GM19463 (cell line): ENCODE measurements around the gene TINCR.
"Not testable (repeated sequence)": the region's sequence is repeated elsewhere in the genome, so short reads cannot be mapped to it uniquely, and the experiment has no call there.

Experiments used
- ATAC-seq: cut with Tn5 transposase; IDR thresholded peaks from one replicate; pipeline ENCODE4 v1.9.1; 2021; ENCODE audit warnings: mild to moderate bottlenecking, moderate library complexity; ENCODE audit not compliant: unreplicated experiment

Gene TINCR

DNA sequence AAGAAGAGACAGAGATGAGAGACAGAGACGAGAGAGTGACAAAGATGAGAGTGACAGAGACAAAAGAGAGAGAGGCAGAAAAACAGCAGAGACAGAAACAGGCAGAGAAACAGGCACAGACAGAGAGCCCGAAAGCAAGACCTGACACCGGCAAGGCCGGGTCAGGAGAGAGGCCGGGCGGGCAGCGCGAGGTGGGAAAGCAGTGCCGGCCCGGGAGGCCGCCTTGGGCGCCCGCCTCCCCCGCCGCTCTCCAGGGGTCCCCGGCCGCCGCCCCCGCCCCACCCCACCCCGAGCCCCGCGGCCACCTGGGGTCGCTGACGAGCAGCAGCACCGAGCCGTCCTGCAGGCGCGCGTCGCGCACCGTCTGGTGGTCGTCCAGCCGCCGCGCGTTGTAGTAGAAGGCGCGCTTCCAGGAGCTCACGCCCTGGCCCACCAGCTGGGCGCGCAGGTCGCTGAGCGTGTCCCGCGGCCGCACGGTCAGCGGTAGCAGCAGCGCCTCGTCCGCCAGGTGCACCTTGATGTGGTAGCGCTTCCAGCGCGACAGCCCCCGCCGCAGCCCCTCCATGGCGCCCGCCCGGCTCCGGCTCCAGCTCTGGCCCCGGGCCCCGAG lies at the start of gene TINCR:
Gene TINCR (minus strand): TSS at position 594 of the 610 bp plus-strand sequence.
- no peak for ATAC-seq

DNA sequence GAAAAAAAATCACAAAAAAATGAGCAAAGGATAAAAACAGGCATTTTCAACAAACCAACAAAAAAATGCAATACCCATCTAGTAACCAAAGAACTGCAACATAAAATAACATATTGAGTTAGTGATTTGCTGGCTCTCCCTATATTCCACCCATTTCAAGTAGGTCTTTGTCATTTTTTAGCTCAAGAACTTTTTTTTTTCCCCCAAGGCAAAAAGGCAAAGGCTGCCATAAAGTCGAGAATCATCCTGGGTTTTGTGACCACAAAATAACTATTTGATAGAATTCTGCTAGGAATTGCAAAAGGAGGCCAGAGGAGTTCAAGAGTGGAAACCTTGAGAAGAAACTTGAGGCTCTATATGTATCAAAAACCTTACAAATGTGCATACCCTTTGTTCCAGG lies 49.3 kb upstream of the TINCR start:
- ATAC-seq, result no peak

DNA sequence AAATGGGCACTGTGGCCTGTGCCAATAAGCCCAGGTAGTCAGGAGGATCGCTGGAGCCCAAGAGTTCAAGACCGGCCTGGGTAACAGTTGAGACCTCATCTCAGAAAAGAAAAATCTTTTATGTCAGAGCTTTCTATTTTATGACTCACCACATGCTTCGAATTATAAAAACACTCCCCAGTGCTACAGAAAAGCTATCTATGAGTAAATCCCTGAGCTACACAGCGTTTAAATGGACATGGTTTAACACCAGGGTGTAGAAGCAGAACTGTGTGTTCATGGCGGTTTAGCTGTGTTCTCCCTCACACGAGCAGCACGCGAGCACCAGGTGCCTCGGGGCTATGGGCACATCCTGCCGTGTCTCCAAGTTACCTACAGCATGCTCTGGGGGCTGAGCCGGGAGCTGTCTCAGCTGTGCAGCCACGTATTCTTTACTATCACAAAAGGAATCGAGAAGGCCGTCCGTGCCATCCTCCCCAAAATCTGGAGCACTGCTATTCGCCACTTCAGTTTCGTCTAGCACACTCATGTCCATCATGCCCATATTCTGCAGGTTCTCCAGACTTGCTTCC lies 48.1 kb upstream of the TINCR start:
- no peak for ATAC-seq

DNA sequence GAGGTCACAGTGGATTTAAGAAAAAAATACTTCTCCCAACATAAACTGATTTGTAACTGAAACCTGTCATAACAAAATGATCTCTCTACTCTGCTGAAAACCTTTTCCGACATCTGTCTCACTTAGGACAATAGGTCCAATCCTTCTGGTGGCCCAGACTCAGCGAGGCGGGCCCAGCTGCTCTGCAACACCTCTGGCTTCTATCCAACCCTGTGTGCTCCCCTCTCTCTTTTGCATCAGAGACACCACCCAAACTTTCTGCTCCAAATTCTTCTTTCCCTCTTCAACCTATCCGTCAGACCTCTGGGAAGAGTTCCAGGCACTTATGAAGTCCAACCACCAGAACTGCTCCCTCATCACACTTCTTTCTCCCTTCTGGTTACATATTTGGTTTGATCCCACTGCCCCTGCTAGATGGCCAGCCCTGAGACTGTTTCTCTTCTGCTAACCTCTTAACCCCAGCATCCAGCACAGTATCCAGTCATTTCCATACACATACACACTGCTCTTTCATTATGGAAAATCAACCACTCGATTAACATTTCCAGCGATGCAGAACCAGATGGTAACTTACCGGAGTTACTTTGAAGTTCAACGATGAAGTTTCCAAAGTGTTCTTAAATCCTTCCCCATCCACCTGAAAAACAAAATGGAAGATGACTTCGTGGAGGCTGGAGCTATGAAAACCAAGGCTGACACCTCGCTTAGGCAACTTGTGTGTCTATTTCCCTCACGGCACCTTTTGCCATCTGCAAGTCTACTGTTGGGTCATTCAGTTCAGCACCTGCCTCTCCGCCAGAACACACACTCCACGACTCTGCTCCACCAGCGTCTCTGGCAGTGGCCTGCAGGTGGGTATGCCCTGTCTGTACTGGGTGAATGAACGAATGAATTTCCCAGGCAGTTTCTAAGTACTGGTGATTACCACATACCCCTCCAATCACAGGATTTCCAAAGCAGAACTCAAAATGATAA lies 45.4 kb upstream of the TINCR start:
- ATAC-seq, result no peak

DNA sequence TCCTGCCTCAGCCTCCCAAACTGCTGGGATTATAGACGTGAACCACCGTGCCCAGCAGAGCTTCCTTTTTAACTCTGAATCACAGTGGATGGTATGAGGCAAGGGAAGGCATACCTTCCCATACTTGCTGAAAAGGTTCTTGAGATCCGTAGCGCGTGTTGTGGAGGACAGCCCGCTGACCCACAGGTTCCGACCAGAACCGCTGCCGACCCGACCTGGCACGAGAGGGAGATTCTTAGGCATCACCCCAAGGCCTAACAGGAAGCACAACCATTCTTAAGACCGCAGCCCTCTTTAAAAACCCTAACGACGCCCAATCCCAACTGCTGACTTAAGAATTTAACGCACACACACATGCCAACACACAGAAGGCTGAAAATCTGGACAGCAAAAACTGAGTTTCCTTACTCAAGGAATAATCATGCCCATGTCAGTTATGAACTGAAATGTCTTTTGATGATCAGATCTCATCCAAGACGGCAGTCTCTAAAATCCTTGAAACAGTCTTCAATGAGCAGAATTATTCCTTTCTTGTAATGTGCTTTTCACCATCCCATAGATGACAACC lies 42.2 kb upstream of the TINCR start:
- ATAC-seq, result no peak

DNA sequence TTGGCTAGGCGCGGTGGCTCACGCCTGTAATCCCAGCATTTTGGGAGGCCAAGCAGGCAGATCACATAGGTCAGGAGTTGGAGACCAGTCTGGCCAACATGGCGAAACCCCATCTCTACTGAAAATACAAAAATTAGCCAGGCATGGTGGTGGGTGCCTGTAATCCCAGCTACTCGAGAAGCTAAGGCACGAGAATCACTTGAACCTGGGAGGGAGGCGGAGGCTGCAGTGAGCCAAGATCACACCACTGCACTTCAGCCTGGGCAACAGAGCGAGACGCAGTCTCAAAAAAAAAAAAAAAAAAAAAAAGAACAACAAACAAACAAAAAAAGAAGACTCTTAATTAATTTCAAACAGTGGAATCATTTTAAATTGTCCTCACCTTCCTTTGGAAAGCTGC lies 41.0 kb upstream of the TINCR start:
- ATAC-seq, result not testable (repeated sequence)

DNA sequence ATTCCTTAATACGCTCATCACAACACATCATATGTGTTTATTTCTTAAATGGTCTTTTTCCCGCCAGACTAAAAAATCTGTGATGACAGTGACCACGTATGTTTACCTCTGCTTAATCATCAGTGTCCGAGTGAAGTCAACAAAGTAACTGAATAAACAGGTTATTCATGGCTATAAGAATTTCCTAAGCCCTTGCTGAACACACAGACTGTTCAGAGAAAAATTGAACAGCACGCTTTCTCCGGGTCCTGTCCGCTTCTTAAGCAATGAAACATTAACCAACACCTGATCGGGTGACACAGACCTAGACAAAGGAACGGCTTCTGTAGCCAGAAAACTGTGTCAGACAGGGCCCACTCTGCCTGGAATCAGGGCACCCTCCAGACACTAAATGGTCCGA lies 40.5 kb upstream of the TINCR start:
- no peak for ATAC-seq

DNA sequence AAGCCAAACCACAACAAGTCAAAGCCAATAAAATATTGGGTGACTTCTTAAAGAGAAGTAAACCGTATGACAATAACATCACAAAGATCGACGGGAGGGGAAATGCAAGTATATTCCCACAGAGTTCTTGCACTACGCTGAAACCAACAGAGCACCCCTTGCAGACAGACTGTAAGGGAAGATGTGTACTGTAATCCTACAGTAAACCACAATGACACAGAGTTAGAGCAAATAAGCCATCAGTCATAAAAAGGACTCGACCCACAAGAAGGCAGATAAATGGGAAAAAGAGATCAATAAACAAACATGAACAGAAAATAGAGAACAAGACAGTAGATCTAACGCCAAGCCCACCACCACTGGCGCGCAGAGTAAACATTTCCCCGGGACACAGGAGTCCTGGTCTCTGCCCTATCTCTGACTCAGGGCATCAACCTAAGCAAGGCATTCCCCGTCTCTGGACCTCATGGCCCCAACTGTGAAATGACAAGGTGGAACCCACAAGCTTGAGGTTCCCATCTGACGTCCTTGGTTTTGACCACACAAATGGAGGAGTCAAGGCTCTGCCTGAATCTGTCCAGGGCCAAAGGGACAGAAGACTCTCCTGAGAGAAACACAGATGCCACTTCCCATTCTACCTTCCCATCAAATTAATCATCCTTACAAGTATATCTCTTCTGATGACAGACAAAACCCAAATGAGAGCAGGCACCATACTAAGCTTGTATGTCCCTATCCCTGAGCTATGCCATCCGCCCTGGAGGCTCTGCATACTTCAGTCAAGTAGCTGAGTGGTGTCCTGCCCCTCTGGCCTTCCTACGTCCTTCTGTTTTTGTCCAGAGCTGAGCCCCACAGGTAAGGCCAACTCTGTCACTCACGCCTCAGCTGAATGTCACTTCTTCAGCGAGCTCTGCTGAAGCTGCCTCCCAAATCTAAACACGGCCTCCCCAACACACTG lies 39.8 kb upstream of the TINCR start:
- no peak for ATAC-seq

DNA sequence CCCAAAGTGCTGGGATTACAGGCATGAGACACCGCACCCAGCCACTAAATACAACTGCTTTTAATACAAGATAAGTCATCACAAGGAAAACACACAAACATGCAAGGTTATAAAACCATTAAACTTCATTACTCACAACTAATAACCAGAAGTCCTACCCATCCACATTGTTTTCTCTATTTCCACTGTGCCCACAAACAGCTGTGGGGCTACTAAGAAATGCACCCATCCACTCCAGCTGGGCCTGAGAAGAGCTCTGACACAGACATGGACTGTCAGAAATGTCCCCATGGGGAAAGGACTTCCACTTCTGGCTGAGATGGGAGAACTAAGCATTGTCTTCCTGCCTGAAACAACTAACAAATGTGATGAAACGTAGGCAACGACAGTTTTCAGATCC lies 37.6 kb upstream of the TINCR start:
- ATAC-seq, result no peak

DNA sequence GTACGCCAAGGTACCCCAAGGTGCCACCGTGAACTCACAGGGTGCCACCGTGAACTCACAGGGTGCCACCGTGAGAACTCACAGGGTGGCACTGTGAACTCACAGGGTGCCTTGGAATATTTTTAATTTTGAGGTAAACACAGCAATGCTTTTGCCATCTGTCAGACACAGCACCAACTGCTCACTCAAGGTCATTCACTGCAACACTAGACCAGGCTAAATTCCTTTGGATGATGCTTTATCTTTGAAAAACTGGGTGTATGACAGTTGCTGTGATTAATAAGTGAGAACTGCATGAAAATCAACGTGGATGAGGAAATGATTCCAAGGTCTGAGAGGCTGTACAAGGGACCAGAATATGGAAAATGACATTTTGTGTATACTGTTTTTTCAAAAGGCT lies 35.9 kb upstream of the TINCR start:
- ATAC-seq, result no peak

DNA sequence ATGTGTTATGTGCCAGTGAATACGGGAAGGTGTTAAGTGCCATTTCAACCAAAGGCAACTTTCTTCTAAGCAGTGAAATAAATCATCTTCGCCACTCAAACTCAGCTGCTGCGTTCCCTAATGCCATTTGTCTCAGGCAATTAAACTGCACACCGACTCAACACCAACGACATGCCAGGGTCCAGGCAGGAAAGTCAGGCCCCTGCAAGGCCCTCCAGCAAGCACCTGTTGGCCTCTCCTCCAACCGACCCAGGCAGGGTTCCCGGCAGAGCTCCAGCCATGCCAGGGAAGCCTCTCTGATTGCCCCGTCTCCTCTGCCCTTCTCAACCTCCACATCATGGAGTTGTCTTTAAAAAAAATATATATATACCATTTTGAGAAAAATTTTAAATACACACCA lies 33.0 kb upstream of the TINCR start:
- ATAC-seq, result no peak

DNA sequence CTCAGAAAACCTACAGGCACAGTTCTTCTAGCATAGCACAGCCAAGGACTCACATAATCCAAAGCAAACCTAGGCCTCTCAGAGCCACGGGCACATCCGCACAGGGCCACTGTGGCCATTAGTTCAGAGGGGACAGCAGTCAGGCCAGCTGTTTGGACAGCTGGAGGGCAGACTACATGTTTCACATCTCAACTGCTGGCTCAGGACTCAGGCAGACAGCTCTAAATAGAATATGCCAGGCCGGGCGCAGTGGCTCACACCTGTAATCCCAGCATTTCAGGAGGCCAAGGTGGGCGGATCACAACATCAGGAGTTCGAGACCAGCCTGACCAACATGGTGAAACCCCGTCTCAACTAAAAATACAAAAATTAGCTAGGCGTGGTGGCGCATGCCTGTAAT lies 28.0 kb upstream of the TINCR start:
- no peak for ATAC-seq

DNA sequence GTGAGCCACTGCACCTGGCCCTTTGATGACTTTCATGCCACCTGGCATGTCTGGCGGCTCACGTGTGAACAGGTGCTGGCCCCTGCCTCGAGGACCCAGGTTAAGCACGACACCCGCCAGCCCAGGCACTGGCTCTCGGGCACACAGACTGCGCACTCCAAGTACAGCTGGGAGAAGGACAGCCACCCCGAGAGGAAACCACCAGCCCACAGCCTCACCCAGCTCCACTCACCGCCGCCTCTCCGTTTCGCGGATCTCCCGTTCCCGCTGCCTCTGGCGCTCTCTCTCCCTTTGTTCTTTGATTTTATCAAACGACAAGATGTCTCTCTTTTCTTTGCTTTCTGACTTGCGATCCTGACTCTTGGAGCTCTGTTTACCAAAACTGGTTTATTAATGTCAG lies 27.4 kb upstream of the TINCR start:
- ATAC-seq, result no peak

DNA sequence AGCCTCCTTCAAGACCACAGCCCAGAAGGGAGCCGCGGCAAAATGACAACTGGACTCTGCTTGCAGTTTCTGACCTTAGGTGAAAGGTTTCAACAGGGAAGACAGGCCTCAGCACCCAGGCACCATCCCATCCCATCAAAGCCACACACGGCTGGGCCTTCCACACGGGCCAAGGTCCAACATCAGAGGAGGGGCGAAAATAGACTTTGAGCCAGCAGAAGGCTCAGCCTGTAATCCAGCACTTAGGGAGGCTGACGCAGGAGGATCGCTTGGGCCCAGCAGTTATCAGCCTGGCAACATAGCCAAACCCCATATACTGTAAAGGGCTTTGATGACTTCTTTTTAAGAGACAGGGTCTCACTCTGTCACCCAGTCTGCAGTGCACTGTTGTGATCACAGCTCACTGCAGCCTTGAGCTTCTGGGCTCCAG lies 26.8 kb upstream of the TINCR start:
- no peak for ATAC-seq

DNA sequence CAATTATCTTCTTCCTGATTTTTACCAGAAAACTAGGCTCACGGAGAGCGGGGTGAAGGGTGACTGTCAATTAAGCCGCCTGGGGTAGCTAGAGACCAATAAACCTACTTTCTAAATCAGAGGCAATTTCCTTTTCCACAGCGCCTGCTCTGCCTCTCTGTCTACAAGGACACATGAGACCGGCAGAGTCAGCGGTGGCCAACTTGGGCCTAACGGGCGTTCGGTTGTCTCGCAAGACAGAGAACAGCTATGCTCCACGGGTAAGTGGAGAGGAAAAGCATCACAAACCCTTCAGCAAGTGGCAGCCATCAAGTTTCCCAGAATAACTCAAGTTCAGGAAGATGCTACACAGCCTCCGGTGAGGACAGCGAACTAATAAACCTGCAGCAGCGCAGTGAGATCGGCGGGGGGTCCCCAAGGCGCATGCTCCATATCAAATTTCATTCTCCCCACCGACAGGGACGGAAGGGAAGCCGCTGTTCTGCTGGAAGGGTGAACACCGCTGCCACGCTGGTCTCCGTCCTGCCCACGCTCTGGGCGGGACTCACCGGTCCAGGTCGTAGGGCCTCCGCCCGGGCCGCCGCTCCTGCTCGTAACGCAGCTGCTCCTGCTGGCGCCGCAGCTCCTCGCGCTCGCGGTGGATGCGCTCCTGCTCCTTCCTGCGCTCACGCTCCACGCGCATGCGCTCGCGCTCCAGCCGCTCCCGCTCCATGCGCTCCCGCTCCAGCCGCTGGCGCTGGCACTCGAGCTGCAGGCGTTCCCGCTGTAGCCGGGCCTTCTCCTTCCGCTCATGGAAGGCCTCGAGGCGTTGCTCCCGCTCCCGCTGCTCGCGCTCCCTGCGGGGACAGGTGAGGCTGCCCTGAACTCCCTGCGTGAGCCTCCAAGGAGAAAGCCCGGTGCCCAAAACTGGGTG lies 25.8 kb upstream of the TINCR start:
- ATAC-seq, result no peak

DNA sequence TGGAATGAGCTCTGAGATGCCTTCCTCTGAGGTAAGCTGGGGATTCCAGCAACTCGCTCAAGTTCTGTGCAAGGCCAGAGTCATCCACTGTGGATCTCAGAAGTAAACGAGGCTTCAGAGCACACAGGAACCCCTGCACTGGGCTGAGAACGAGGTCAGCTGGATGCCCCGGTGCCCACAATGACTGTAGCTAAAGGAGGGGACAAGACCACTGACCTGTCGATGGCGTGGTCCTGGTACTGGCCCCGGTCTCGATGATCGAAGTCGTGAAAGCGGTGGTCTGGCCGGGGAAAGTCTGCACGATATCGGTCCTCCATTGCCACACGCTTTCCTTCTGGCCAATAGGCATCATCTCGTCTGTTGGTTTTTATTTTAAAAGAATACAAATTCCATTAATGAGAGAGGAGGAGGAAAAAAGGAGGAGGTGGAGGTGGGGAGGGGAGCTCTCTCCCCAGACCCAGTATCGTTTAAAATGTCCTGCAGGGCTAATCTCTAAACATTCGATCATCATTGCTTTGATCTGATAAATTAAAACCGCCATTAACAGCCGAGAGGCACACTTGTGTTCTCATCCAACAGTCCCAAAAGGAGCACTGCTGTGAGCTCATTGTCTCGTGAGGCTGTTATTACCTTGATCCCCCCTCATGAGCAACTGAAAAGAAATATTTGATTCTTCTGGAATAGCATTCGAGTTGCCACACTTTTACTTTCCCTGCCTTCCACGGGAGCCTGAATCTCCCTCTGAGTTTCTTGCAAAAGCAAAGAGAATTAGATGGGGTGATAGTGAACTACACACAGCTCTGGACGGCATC lies 25.0 kb upstream of the TINCR start:
- no peak for ATAC-seq

DNA sequence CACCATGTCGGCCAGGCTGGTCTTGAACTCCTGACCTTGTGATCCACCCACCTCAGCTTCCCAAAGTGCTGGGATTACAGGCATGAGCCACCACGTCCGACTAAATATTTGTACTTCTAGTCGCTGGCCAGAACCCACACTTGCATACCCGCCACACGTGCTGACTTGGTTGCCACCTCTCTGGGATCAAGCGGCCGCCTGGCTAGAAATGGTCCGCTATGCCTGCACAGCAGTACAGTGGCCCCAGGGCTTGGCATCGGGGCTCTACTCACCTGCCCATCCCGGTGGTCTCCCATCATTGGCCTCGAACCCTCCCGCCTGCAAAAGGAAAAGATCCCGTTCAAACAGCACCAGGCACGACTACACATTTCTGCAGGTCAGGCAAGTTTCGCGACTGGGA lies 23.7 kb upstream of the TINCR start:
- no peak for ATAC-seq

DNA sequence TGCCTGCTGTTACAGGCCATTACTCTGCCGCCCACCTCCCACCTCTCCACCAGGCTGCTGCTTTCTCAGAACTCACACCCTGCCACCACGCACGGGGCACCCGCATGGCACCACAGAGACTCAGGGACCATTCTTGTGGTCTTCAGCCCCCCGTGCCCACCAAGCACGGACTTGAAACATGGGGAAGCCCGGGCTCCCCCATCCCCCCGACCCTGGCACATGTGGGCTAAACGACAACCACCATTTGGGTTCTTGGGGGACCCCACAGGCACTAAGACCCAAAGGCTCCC lies 23.1 kb upstream of the TINCR start:
- no peak for ATAC-seq
